ENCODE data around the gene ST6GAL2.

ST6GAL2 gene

GRCh38 chr2:106759966-106760365, 126.0 kb downstream of the ST6GAL2 start:
- Histone ChIP-seq H2AK5ac (ENCODE audit: low read depth, low read length) (no peak overlapping the region), H2BK12ac (ENCODE audit: low read length) (no peak overlapping the region), H3K36me3 (replicated peaks in 1 of 2; ENCODE audit: control insufficient read depth in 2 of 2, insufficient read depth in 2 of 2, low read length in 2 of 2) (no peaks in the 10 kb centered on the region), H3K4me2 (ENCODE audit: insufficient read depth, low read length, poor library complexity, severe bottlenecking) (no peak overlapping the region), H4K8ac (ENCODE audit: low read depth, low read length) (no peak overlapping the region), H2BK15ac (ENCODE audit: low read length) (no peak overlapping the region), H3K4ac (ENCODE audit: low read length) (no peak overlapping the region), H3K4me1 (ENCODE audit: control insufficient read depth in 2 of 2, insufficient read depth in 1 of 2, low read depth in 1 of 2, low read length in 2 of 2) (no peaks in the 10 kb centered on the region), H2AFZ (ENCODE audit: low read length) (no peak overlapping the region), H2BK5ac (ENCODE audit: low read length) (no peak overlapping the region), H3K27ac (replicated peaks; ENCODE audit: low read length) (no peak overlapping the region), H3K23ac (ENCODE audit: low read depth, low read length, poor library complexity) (no peak overlapping the region), H3K27me3 (ENCODE audit: control insufficient read depth in 3 of 3, insufficient read depth in 3 of 3, low read depth in 1 of 3, low read length in 3 of 3) (no peaks in the 10 kb centered on the region), H3K18ac (ENCODE audit: low read length) (no peak overlapping the region), H4K91ac (ENCODE audit: low read depth, low read length, poor library complexity) (no peak overlapping the region), H3K79me1 (ENCODE audit: low read depth, low read length) (no peaks in the 10 kb centered on the region), H3K14ac (ENCODE audit: low read length) (no peak overlapping the region), H3K9ac (ENCODE audit: low read depth, low read length, poor library complexity) (no peak overlapping the region), H2BK120ac (ENCODE audit: low read depth, low read length) (no peak overlapping the region), H3K4me3 (ENCODE audit: low read length in 2 of 2) (no peak overlapping the region), H3K9me3 (replicated peaks in 1 of 2; ENCODE audit: control insufficient read depth in 2 of 2, insufficient read depth in 1 of 2, low read depth in 1 of 2, low read length in 2 of 2) (no peaks in the 10 kb centered on the region)
- DNase-seq (ENCODE audit: low spot score): no peak
- WGBS, 2 donors (ENCODE audit: extremely low coverage in 2 of 2, insufficient read length in 2 of 2, insufficient replicate concordance in 1 of 2): no CpG with 5 or more reads among the region's 2 CpGs

GRCh38 chr2:106758901-106759497, 127.0 kb downstream of the ST6GAL2 start:
- H2BK12ac ChIP-seq (ENCODE audit: low read length): no peak overlapping the region
- H3K4me3 ChIP-seq (ENCODE audit: low read length in 2 of 2): no peak overlapping the region
- no peak overlapping the region for H2BK120ac ChIP-seq (ENCODE audit: low read depth, low read length)
- H3K9ac ChIP-seq (ENCODE audit: low read depth, low read length, poor library complexity): no peak overlapping the region
- H3K79me1 ChIP-seq (ENCODE audit: low read depth, low read length): no peaks in the 10 kb centered on the region
- H3K4me2 ChIP-seq (ENCODE audit: insufficient read depth, low read length, poor library complexity, severe bottlenecking): no peak overlapping the region
- no peaks in the 10 kb centered on the region for H3K36me3 ChIP-seq (replicated peaks in 1 of 2; ENCODE audit: control insufficient read depth in 2 of 2, insufficient read depth in 2 of 2, low read length in 2 of 2)
- H3K9me3 ChIP-seq (replicated peaks in 1 of 2; ENCODE audit: control insufficient read depth in 2 of 2, insufficient read depth in 1 of 2, low read depth in 1 of 2, low read length in 2 of 2): no peaks in the 10 kb centered on the region
- H3K14ac ChIP-seq (ENCODE audit: low read length): no peak overlapping the region
- H3K27me3 ChIP-seq (ENCODE audit: control insufficient read depth in 3 of 3, insufficient read depth in 3 of 3, low read depth in 1 of 3, low read length in 3 of 3): no peaks in the 10 kb centered on the region
- no peak for DNase-seq (ENCODE audit: low spot score)
- no CpG with 5 or more reads among the region's 1 CpG for WGBS, 2 donors (ENCODE audit: extremely low coverage in 2 of 2, insufficient read length in 2 of 2, insufficient replicate concordance in 1 of 2)
- no peak overlapping the region for H2AK5ac ChIP-seq (ENCODE audit: low read depth, low read length)
- no peak overlapping the region for H3K4ac ChIP-seq (ENCODE audit: low read length)
- no peak overlapping the region for H3K27ac ChIP-seq (replicated peaks; ENCODE audit: low read length)
- no peak overlapping the region for H4K91ac ChIP-seq (ENCODE audit: low read depth, low read length, poor library complexity)
- H3K4me1 ChIP-seq (ENCODE audit: control insufficient read depth in 2 of 2, insufficient read depth in 1 of 2, low read depth in 1 of 2, low read length in 2 of 2): no peaks in the 10 kb centered on the region
- H3K23ac ChIP-seq (ENCODE audit: low read depth, low read length, poor library complexity): no peak overlapping the region
- no peak overlapping the region for H2AFZ ChIP-seq (ENCODE audit: low read length)
- no peak overlapping the region for H3K18ac ChIP-seq (ENCODE audit: low read length)
- H4K8ac ChIP-seq (ENCODE audit: low read depth, low read length): no peak overlapping the region
- no peak overlapping the region for H2BK15ac ChIP-seq (ENCODE audit: low read length)
- no peak overlapping the region for H2BK5ac ChIP-seq (ENCODE audit: low read length)

All from neuronal stem cell (in vitro differentiated cells).